22Rv1 (cell line): ENCODE data around the gene CHAC2.
"Not testable (repeated sequence)": the region's sequence is repeated elsewhere in the genome, so short reads cannot be mapped to it uniquely, and the experiment has no call there.

ENCODE experiments used
- CTCF ChIP-seq: fragments of 450-650 bp; IDR thresholded peaks from 2 replicates; pipeline ENCODE4 v1.5.1; 2017; ENCODE audit warnings: mild to moderate bottlenecking
- ZFX ChIP-seq: fragments of 450-650 bp; IDR thresholded peaks from 2 replicates; pipeline ENCODE4 v1.6.1; 2017; ENCODE audit warnings: antibody characterized with exemption, borderline replicate concordance

GRCh38 chr2:53720944-53721343, 46.7 kb upstream of the CHAC2 start:
- not testable (repeated sequence) for TF ChIP-seq CTCF, ZFX
